Measurements from ENCODE around the gene DDB1. TPM values are rescaled to one million over a fixed set of nuclear protein-coding genes. Genes with fewer than 3 reads are reported as not detected.

The DDB1 gene
- total RNA-seq, 2 donors from 2014 or later, result 244 to 251 TPM

GRCh38 chr11:61303725-61304124 is 29.2 kb downstream of the DDB1 start:
- H3K4me3 Mint-ChIP-seq, result no peak overlapping the region
- H3K27me3 Mint-ChIP-seq (ENCODE audit: insufficient read depth), result no peaks in the 10 kb centered on the region
- H3K4me1 ChIP-seq (ENCODE audit: control insufficient read depth, insufficient read depth, low read length), result no peaks in the 10 kb centered on the region
- no peak overlapping the region for H3K4me3 ChIP-seq (ENCODE audit: low read length)
- no peaks in the 10 kb centered on the region for H3K9me3 Mint-ChIP-seq
- DNase-seq, result no peak
- H3K27me3 ChIP-seq (ENCODE audit: control insufficient read depth, insufficient read depth, low read length, poor library complexity, severe bottlenecking), result no peaks in the 10 kb centered on the region
- peaks cover 55% of the 10 kb centered on the region for H3K36me3 Mint-ChIP-seq (ENCODE audit: low read depth)
- H3K36me3 ChIP-seq (ENCODE audit: control insufficient read depth, insufficient read depth, low read length), result peaks cover 94% of the 10 kb centered on the region
- H3K9ac ChIP-seq (ENCODE audit: extremely low read depth, low read length, poor library complexity, severe bottlenecking), result no peak overlapping the region
- H3K27ac Mint-ChIP-seq, result no peak overlapping the region
- H3K4me1 Mint-ChIP-seq, result no peaks in the 10 kb centered on the region
- no peak overlapping the region for H3K27ac ChIP-seq (ENCODE audit: low read depth, low read length)
- no peak for TF ChIP-seq CTCF (conservative IDR thresholded peaks at IDR 0.05)
- WGBS, 2 experiments (ENCODE audit: insufficient coverage in 1 of 2, insufficient read length in 1 of 2), result 97 to 100% methylated on average over 6 to 9 of the region's 9 CpGs
- no peaks in the 10 kb centered on the region for H3K9me3 ChIP-seq (ENCODE audit: control insufficient read depth, low read length)

GRCh38 chr11:61302550-61302949 is 30.4 kb downstream of the DDB1 start:
- H3K36me3 Mint-ChIP-seq (ENCODE audit: low read depth), result peaks cover 63% of the 10 kb centered on the region

GRCh38 chr11:61298663-61299244 is 34.2 kb downstream of the DDB1 start:
- Mint-ChIP-seq H3K27me3 (ENCODE audit: insufficient read depth) (peaks cover 9% of the 10 kb centered on the region), H3K4me1 (peaks cover 2% of the 10 kb centered on the region), H3K4me3 (no peak overlapping the region), H3K36me3 (ENCODE audit: low read depth) (peaks cover 56% of the 10 kb centered on the region), H3K27ac (no peak overlapping the region), H3K9me3 (no peaks in the 10 kb centered on the region)
- peaks cover 65% of the 10 kb centered on the region for H3K36me3 ChIP-seq (ENCODE audit: control insufficient read depth, insufficient read depth, low read length)
- peaks cover 8% of the 10 kb centered on the region for H3K27me3 ChIP-seq (ENCODE audit: control insufficient read depth, insufficient read depth, low read length, poor library complexity, severe bottlenecking)
- 86 to 89% methylated on average over 4 of the region's 4 CpGs for WGBS, 2 experiments (ENCODE audit: insufficient coverage in 1 of 2, insufficient read length in 1 of 2)
- peak overlapping the region; percentile 24 for H3K27ac ChIP-seq (ENCODE audit: low read depth, low read length)
- H3K4me3 ChIP-seq (ENCODE audit: low read length), result no peak overlapping the region
- no peak for TF ChIP-seq CTCF (conservative IDR thresholded peaks at IDR 0.05)
- no peak overlapping the region for H3K9ac ChIP-seq (ENCODE audit: extremely low read depth, low read length, poor library complexity, severe bottlenecking)
- no peaks in the 10 kb centered on the region for H3K9me3 ChIP-seq (ENCODE audit: control insufficient read depth, low read length)
- no peak for DNase-seq
- no peaks in the 10 kb centered on the region for H3K4me1 ChIP-seq (ENCODE audit: control insufficient read depth, insufficient read depth, low read length)

More at GRCh38 chr11:61302550-61302949, 30.4 kb downstream of the DDB1 start:
- no peak for TF ChIP-seq CTCF (conservative IDR thresholded peaks at IDR 0.05)
- Histone ChIP-seq H3K4me3 (ENCODE audit: low read length) (no peak overlapping the region), H3K27me3 (ENCODE audit: control insufficient read depth, insufficient read depth, low read length, poor library complexity, severe bottlenecking) (no peaks in the 10 kb centered on the region), H3K9me3 (ENCODE audit: control insufficient read depth, low read length) (no peaks in the 10 kb centered on the region), H3K36me3 (ENCODE audit: control insufficient read depth, insufficient read depth, low read length) (peaks cover 94% of the 10 kb centered on the region), H3K4me1 (ENCODE audit: control insufficient read depth, insufficient read depth, low read length) (no peaks in the 10 kb centered on the region), H3K9ac (ENCODE audit: extremely low read depth, low read length, poor library complexity, severe bottlenecking) (no peak overlapping the region), H3K27ac (ENCODE audit: low read depth, low read length) (no peak overlapping the region)
- H3K27me3 Mint-ChIP-seq (ENCODE audit: insufficient read depth), result no peaks in the 10 kb centered on the region
- no peaks in the 10 kb centered on the region for H3K9me3 Mint-ChIP-seq
- 94 to 97% methylated on average over 11 to 13 of the region's 13 CpGs for WGBS, 2 experiments (ENCODE audit: insufficient coverage in 1 of 2, insufficient read length in 1 of 2)
- H3K4me1 Mint-ChIP-seq, result no peaks in the 10 kb centered on the region
- no peak overlapping the region for H3K27ac Mint-ChIP-seq
- H3K4me3 Mint-ChIP-seq, result no peak overlapping the region
- DNase-seq, result no peak
